Vagina (tissue), 2 donors: ENCODE results near the gene CD47.

Experiments
- CTCF ChIP-seq, 3 experiments: fragments of 450-650 bp in 2 of 3; fragments of 200-600 bp in 1 of 3; sonication (generic) in 1 of 3; IDR thresholded peaks; one replicate each; pipeline ENCODE4 v1.5.1; 2017 to 2019; ENCODE audit warnings: antibody characterized with exemption in 3 of 3, mild to moderate bottlenecking in 2 of 3, moderate library complexity in 2 of 3
- POLR2AphosphoS5 ChIP-seq, 2 donors: sonication (generic); formaldehyde crosslinking; IDR thresholded peaks; one replicate each; pipeline ENCODE4 v1.9.0; 2017; ENCODE audit warnings: antibody characterized with exemption in 2 of 2, mild to moderate bottlenecking in 2 of 2, low read depth in 1 of 2; ENCODE audit not compliant: insufficient read depth in 1 of 2

- no peak for TF ChIP-seq CTCF (IDR thresholded peaks at IDR 0.05)
- no peak for TF ChIP-seq POLR2AphosphoS5 (IDR thresholded peaks at IDR 0.05; ENCODE audit: insufficient read depth in 1 of 2, low read depth in 1 of 2)
Observed at GRCh38 chr3:108030960-108031359, 59.9 kb downstream of the CD47 start.
